Amygdala (tissue), 56 donors: ENCODE measurements around the gene TTLL6.
"Not testable (repeated sequence)": the region's sequence is repeated elsewhere in the genome, so short reads cannot be mapped to it uniquely, and the experiment has no call there.

Source experiments
- DNase-seq, 56 donors: peaks; one replicate each; lab custom pipeline; 2025; lab: John Stamatoyannopoulos, UW

Gene TTLL6

GRCh38 chr17:48726114-48726915, 90.7 kb downstream of the TTLL6 start:
- no peak for DNase-seq

GRCh38 chr17:48725288-48726064, 91.6 kb downstream of the TTLL6 start:
- DNase-seq: no peak

GRCh38 chr17:48725004-48725287, 92.1 kb downstream of the TTLL6 start:
- no peak for DNase-seq

GRCh38 chr17:48724251-48725003, 92.6 kb downstream of the TTLL6 start:
- DNase-seq: peak in 45 of 56 donors; percentile 1 to 81 (median 23)

- DNase-seq: no peak
These were observed 93.4 kb downstream of the TTLL6 start for GRCh38 chr17:48723423-48724250.

GRCh38 chr17:48722915-48723422, 94.1 kb downstream of the TTLL6 start, which contains the start of gene PRAC2:
Gene PRAC2 (plus strand): TSS chr17:48723185. CDS start chr17:48724411, 1,226 bp downstream.
- DNase-seq: peak in 2 of 56 donors; percentile 5 to 25

GRCh38 chr17:48722201-48722907, 94.7 kb downstream of the TTLL6 start, which contains the start of gene PRAC1:
Gene PRAC1 (minus strand): TSS chr17:48722518. CDS start chr17:48722392, 126 bp downstream.
- no peak for DNase-seq

GRCh38 chr17:48721009-48721402, 96.0 kb downstream of the TTLL6 start:
- no peak for DNase-seq

GRCh38 chr17:48720266-48721008, 96.6 kb downstream of the TTLL6 start:
- no peak for DNase-seq

- DNase-seq: no peak
These were observed 97.3 kb downstream of the TTLL6 start for GRCh38 chr17:48719642-48720265.

- no peak for DNase-seq
These were observed 98.0 kb downstream of the TTLL6 start for GRCh38 chr17:48718761-48719641.

- no peak for DNase-seq
These were observed 98.7 kb downstream of the TTLL6 start for GRCh38 chr17:48718227-48718760.

GRCh38 chr17:48717367-48718226, 99.4 kb downstream of the TTLL6 start:
- no peak for DNase-seq

GRCh38 chr17:48716549-48716948, 100.5 kb downstream of the TTLL6 start:
- not testable (repeated sequence) for DNase-seq

- no peak for DNase-seq
These were observed 101.3 kb downstream of the TTLL6 start for GRCh38 chr17:48715496-48716399.
